KG1 (cell line): ENCODE measurements around the gene ZNF597.
"Not testable (repeated sequence)": the region's sequence is repeated elsewhere in the genome, so short reads cannot be mapped to it uniquely, and the experiment has no call there.

Source experiments
- DNase-seq: peaks from one replicate; lab custom pipeline; 2025; lab: John Stamatoyannopoulos, UW

The ZNF597 gene

DNA sequence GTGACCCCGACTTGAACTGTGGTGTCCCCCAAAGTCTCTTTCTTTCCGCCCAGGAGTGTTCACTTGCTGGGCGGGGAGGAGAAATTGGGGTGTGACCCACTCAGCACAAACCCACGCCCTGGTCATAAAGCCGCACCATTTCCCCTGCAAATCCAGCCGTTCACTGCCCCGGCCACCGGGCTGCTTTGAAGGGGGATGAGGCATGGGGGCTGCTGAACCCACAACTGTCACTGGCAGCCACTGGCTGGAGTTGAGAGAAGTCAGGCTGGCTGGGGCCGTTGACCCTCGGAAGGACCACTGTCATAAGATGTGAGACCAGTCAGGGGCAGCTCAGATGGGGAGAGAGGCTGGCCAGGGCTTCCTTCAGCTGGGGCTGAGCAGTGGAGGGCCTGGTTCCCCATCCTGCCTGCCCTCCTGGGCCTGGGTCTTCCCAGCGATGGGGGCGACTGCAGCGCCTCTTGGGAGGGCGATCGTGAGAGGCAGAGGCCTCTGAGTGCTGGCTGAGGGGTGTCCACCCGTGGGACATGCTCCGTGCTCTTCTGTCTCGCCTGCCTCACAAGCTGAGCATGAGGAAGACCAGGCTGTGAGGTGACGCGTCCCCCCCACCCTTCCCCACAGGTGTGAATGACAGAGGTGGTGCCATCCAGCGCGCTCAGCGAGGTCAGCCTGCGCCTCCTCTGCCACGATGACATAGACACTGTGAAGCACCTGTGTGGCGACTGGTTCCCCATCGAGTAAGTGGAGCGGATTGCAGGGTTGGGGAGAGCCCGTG, 32.5 kb upstream of the ZNF597 start:
- no peak for DNase-seq

DNA sequence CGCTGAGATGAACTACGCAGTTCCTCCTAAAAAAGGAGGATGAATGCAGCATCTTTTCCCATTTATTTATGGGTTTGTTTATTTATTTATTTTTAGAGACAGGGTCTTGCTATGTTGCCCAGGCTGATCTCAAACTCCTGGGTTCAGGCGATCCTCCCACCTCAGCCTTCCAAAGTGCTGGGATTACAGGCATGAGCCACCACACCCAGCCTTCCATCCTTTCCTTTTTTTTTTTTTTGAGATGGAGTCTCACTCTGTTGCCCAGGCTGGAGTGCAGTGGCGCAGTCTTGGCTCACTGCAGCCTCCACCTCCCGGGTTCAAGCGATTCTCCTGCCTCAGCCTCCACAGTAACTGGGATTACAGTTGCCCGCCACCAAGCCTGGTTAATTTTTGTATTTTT, 31.6 kb upstream of the ZNF597 start:
- not testable (repeated sequence) for DNase-seq

DNA sequence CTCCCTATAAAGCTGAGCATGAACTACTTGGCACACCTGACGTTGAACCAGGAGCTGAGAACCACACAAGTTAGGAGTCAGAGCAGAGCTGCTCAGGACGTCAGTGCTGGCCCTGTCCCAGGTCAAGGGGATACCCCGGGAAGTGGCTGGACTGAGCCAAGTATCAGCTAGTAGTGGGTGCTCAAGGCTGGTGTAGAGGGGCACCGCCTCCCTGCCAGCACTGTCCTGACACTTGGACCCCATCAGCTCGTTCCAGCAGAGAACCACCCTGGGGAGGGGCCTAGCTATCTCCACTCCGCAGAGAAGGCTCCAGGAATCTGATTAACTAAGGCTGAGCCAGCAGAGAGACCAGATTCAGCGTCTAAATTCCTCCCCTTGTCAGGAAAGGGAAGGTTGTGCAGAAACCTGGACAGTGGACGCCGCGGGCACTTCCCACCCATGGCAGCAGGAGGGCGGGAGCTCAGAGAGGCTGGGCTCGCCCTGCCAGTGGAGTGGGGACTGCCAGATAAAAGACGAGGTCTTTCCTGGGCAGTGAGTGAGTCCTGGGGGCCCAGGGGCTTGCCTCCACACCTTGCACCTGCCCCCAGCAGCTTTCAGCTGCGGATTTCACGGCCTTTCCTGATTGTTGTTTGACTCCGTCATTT, 31.0 kb upstream of the ZNF597 start:
- no peak for DNase-seq

DNA sequence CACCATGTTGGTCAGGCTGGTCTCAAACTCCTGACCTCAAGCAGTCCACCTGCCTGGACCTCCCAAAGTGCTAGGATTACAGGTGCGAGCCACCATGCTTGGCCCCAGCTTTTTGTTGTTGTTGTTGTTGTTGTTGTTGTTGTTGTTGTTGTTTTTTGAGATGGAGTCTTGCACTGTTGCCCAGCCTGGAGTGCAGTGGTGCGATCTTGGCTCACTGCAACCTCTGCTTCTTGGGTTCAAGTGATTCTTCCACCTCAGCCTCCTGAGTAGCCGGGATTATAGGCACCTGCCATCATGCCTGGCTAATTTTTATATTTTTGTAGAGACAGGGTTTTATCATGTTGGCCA, 30.3 kb upstream of the ZNF597 start:
- not testable (repeated sequence) for DNase-seq

DNA sequence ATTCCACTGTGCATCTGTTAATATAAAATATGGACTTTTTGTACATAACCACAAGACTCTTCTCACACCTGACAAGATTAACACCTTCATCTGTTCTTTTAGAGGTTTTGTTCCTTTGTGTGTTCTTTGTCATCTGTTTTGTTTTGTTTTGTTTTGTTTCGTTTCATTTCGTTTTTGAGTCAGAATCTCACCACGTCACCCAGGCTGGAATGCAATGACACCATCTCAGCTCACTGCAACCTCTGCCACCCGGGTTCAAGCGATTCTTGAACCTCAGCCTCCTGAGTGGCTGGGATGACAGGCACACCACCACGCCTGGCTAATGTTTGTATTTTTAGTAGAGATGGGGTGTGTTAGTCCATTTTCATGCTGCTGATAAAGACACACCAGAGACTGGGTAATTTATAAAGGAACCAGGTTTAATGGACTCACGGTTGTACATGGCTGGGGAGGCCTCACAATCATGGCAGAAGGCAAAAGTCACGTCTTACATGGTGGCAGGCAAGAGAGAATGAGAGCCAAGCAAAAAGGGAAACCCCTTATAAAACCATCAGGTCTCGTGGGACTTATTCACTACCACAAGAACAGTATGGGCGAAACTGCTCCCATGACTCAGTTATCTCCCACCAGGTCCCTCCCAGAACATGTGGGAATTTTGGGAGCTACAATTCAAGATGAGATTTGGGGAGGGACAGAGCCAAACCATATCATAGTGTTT, 29.7 kb upstream of the ZNF597 start:
- no peak for DNase-seq

DNA sequence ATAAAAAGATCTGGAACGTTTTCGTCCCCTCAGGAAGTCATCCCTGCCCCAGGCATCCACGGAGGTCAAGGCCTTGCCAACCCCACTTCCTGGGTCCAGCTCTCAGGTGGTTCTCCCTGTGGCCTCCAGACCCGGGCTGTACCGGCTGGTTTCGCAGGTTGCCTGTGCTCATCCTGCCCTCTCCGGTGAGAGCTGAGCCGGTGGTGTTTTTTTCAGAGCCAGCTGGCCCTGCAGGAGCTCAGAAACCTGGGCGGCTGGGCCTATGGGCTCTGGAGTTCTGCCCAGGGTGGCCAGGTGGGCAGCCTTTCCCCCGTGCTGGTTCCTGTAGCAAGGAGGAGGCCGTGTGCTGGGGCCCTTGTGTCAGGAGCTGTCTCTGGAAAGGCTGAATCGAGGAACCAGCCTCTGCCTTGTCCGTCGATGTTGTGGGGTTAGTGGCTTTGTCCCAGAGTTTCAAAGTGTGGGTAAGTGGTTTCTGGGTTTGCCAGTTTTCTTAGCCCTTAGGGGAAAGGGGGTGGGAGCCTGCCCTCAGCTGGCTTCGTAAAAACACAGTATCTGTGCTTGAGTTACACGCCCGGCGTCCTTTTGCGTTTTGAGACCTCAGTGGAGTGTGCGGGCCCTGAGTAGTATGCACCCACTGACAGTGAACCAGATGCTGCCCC, 28.3 kb upstream of the ZNF597 start:
- no peak for DNase-seq

DNA sequence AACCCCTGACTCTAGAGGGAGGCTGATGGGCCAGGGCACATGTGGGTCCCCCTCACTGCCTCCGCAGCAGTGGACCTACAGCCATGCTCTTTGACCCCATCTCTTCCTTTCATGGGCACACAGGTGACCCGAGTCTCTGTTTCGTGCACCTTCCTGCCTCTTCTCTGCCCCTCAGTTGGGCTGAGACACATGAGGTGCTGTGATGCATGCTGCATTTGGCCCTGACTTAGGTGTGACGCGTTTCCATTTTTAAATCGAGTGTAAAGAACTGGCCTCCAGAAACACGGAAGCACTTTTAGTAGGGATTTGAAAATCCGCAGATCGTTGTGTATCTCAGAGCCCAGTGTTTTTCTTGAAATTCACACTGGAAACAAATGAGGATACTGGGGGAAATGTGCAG, 27.4 kb upstream of the ZNF597 start:
- DNase-seq = no peak

DNA sequence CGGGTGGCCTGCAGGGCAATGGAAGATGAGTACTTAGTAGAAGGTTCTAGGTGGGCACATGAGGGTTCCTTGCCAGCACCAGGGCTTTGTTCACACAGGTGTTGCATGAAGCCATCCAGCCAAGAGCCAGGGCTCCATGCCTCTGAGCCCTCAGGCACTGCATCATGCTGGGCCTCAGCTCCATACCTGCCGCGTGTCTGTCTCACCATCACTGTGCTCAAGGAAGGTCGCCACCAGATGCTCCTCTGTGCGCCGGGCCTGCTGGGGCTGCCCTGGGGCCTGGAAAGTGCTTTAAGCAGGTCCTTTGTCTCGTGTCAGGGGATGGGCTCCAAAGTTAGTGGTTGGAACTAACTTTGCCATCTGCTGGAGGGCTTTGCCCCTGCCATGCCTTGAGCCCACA, 26.4 kb upstream of the ZNF597 start:
- DNase-seq = no peak

DNA sequence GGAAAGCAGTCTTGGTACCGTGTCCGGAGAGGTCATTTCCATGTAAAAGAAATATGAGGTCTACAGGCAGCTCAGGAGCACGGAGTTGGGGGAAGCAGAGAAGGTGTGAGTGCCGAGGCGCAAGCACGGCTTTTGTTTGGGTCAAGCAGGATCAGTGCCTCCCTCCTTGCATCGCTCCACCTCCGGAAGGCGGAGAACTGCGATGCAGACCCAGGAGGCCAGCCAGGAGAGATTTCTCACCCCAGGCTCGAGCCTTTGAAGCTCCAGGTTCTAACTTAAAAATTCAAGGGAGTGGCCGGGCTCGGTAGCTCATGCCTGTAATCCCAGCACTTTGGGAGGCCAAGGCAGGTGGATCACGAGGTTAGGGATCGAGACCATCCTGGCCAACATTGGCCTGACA, 25.2 kb upstream of the ZNF597 start:
- DNase-seq = no peak

DNA sequence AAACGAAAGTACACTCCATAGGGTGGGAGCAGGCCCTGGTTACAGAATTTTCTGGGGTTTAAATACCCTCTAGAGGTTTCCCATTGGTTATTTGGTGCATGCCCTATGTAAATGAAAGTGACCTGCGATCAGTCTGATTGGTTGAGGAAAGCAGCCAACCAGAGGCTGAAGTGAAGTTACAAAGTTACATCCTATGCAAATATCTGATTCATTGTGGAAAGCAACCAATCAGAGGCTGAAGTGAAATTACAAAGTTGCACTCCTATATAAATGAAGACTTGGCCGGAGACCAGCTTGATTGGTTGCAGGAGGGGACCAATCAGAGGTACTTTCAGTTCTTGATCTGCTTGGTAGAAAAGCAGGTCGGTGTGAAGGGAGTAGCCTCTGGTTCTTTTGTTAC, 24.6 kb upstream of the ZNF597 start:
- DNase-seq = no peak

DNA sequence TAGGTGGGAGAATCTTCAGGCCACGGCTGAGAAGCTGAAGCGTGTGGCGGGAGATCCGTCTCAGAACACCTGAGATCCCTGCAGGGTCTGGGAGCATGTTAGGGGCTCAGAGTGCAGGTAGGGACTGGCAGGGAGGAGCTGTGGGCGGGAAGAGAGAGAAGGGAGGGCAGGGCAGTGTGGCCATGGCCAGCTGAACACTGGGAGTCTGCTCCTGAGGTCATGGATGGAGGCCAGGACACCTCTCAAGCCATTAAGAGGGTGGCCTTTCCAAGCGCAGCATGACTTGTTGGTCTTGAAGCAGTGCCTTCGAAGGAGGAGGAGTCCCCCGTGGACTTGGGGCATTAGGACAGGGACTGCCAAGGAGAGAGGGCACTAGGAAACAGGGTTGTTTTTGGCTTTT, 23.9 kb upstream of the ZNF597 start:
- no peak for DNase-seq

DNA sequence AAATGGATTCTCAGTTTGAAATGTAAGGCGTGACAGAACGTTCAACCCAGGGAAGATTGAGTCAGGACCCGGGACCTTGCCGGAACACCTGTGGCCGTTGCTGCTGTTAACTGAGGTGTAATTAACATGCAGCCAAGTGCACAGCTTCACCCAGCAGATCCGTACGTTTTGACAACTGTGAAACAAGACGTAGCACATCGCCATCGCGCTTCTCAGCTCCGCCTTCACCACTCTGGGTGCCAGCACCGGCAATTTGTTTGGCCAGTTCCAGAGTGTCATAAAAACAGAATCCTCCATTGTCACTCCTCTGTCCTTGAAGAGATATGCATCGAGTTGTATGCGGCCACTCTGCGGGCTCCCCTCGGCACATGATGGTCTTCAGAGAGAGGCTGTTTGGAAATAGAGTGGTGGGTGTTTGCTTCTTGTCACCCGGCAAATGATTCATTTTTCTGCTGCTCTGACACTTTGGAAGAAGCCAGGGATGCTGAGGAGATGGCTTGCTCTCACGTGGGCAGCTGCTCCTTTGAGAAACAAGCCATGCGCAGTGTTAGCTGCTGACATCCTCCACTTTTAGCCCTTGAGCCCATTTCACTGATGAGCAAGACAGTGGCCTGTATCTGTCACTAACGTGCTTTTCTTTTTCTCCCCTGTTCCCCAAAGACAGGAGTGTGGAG, 22.7 kb upstream of the ZNF597 start:
- no peak for DNase-seq

DNA sequence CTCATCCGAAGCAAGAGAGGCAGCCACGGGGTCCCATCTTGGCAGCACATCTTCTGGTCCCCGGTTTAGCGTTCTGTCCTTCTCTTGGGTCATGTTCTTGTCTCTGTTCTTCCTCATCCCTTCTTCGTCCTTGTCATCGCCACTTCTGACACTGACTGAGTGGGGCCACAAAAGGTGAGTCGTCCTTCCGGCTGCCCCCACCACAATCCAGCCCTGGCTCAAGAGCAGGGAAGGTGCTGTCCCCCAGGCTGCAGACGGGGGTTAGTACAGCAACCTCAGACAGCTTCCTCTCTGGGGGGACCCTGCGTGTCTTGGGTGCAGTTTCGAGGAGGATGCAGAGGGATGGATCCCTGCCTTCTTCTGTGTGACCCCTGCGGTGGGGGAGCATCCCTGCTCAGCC, 22.0 kb upstream of the ZNF597 start:
- DNase-seq = no peak

DNA sequence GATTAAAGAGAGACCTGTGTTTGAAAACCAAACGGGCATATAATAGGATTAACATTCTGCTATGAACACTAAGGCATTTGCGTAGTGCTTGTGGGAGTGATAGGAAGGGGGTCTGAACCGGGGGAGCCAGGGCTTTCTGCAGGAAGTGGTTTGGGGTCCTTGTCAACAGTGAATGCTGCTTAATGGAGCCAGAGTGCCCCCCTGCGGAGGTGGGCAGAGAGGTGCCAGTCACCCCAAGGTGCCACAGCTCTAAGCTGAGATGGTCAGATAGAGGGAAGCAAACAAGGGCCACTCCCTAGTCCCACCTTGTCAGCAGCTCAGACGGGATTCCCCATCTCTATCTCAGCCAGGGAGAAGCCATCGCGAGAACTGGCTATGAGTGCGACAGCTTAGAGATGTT, 17.8 kb upstream of the ZNF597 start:
- no peak for DNase-seq

DNA sequence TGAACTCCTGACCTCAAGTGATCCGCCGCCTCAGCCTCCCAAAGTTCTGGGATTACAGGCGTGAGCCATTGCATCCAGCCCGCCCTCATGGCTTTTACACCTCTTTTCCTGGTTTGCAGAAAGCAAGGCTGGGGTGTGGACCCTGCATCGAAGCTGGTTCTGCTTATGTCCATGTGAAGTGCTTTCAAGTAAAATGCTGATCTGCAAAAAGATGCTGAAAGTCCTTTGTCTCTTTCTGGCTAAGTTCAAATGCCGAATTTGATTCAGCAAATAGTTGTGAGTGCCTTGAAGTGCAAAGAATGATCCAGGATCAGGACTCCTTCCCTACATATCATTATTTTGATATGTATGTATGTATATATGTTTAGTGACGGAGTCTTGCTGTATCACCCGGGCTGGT, 17.3 kb upstream of the ZNF597 start:
- DNase-seq = no peak

DNA sequence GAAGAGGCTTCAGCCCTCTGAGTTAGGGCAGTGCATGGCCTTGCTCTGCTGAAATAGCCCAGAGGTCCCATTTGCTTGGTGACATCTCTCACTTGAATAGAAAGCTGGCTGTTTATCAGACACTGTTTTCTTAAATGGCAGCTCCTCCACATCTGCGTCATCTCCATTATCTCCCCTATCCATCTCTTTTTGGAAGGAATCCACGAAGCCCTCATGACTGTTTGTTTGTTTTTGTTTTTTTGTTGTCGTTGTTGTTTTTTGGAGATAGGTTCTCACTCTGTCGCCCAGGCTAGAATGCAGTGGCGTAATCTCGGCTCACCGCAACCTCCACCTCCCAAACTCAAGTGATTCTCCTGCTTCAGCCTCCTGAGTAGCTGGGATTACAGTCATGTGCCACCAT, 16.8 kb upstream of the ZNF597 start:
- DNase-seq = no peak

DNA sequence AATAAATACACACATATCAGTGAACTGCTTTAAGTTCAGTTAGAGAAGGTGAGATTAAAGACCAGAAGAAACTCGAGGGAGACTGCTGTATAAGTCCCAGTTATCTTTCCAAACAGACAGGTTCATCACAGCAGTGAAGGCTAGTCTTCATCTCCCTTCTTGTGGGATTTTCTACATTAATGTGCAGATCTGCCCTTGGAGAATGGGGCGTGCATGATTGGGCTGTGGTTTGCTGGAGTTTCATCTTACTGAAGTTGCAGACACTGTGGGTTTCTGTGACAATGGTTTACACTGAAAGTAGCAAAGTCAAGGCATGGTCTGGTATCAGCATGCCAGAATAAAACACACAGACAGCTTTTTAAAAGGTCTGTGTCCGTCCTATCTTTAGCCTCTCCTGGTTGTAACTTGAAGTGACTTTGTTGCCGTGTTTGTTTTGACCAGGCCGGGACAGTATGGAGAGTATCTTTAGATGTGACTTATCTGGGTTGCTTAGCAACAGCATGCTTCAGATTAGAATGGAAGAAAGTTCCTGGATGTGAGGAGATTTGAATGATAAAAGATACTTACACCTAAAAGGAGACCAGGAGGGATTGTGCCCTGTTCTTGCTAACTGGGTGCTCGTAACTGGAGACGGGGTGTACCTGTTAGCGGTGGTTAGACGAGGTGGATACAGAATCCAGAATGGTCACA, 16.2 kb upstream of the ZNF597 start:
- no peak for DNase-seq

DNA sequence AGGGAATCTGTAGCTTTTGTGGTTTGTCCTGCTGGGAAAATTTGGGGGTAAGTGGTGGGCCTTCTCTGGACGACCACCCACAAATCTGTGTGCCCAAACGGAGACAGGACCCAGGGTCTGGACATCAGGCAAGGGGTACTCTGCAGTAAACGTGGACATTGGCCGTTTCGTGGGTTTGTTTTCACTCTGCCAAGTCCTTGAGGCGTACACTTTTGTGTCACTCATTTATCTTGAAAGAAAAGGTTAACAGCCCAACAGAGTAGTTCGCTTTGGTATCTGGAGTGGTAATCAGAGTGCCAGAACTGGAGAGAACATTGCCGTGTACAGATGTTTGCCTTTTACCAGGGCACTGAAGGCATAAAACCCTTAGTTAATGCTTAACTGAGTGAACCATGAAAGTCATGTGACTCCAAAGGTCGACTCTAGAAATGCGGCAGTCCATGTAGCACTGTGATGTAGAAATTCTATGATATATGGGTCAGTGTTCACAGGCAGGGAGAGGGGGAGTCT, 15.6 kb upstream of the ZNF597 start:
- DNase-seq = peak; percentile 11

DNA sequence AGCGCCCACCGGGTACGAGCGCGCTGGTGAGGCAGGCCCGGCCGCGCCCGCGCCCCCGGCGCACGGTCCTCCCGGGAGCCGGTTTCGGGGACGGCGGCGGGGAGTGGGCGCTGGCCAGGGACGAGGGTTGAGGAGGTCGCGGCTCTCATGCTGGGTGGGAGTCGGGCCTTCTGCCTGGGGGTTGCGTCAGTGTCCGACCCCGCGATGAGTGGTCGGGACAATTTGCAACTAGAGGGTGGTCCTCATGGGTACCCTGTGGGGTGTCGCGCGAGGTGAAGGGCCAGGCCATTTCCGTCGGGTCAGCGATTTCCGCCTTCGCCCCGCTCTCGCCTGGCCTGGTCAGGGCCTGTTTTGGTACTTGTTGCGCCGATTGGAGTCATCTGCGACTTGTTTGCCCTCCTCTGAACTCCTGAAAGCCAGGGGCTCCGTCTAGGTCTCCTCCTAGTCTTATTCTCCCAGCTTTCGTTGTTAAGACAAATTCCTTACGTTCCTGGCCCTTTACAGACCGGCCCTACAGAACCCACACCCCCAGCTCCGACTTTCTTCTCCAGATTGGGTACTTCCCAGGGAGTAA, 15.1 kb upstream of the ZNF597 start:
- no peak for DNase-seq

DNA sequence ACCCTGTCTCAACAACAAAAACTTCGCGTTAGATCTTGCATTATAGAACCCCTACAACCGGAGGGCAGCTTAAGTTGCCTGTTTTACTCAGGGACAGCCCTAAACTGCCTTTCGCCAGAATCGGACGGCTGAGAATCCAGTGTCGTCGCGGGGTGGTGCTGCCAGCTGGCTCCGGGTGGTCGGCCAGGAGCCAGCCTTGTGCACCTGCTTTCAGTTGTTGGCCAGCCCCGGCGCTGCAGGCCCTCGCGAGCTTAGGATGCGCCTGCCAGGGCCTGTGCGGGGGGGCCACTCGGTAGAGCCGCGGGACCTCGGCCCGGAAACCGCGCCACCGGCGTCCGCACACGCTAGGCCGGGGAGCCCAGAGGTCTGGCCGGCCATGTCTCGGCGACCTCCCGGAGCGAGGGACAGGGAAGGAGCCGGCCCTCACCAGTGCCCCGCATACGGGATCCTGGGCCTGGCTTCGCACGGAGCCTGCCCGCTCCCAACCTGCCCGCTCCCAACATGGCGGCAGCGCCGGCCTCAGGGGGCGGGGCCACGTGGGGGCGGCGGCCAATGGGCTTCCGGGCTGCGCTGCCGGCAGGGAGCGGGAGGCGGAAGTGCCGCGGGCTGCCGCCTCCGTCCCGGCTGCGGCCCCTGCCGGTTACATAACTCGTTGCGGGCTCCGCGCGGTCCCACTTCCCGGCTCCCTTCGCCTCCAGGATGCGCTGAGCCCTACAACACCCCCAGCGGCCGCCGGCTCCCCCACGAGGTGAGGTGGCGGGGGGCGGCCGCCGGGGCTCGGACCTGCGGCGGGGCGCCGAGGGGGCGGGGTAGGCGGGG, 14.3 kb upstream of the ZNF597 start:
- DNase-seq = peak; percentile 88
